Prostate gland (tissue), 2 donors: ENCODE measurements around the gene CLEC18A.
"Not testable (repeated sequence)": the region's sequence is repeated elsewhere in the genome, so short reads cannot be mapped to it uniquely, and the experiment has no call there.

Experiments used
- CTCF ChIP-seq, 4 experiments: fragments of 200-600 bp in 2 of 4; fragments of 450-650 bp in 2 of 4; sonication (generic) in 2 of 4; IDR thresholded peaks; 1 replicate in 3 of 4; 2 replicates in 1 of 4; pipeline ENCODE4 v1.5.1; 2016 to 2019; ENCODE audit warnings: antibody characterized with exemption in 4 of 4, mild to moderate bottlenecking in 2 of 4, moderate library complexity in 2 of 4
- POLR2AphosphoS5 ChIP-seq: sonication (generic); formaldehyde crosslinking; IDR thresholded peaks from one replicate; pipeline ENCODE4 v1.6.1; 2017; ENCODE audit warnings: antibody characterized with exemption

GRCh38 chr16:69950411-69950810, 723 bp upstream of the CLEC18A start:
- not testable (repeated sequence) for TF ChIP-seq CTCF (IDR thresholded peaks at IDR 0.05); POLR2AphosphoS5
